A673 (cell line): ENCODE results near the gene NPHP4. TPM values are rescaled to one million over a fixed set of nuclear protein-coding genes. Genes with fewer than 3 reads are reported as not detected.

Source experiments
- BruUV-seq: library from RNA; stranded (reverse); fragments of 400-500 nt; replicated peaks from 2 replicates; lab custom pipeline; 2021; lab: Mats Ljungman, UMichigan
- CTCF ChIA-PET: fragments of 300-600 bp; sonication (Branson Sonifier 250); formaldehyde crosslinking; loops from one replicate; lab custom pipeline; 2022; ENCODE audit warnings: antibody characterized with exemption; lab: Charles Lee
- POLR2A ChIA-PET: fragments of 300-600 bp; sonication (Branson Sonifier 250); formaldehyde crosslinking; loops from one replicate; lab custom pipeline; 2022; ENCODE audit warnings: antibody characterized with exemption; ENCODE audit not compliant: low non-redundant PET; lab: Charles Lee
- DNase-seq: peaks from one replicate; pipeline ENCODE4 v3.0.0-alpha.2; 2015; ENCODE audit warnings: low spot score
- H3K27ac ChIP-seq: fragments of 200-600 bp; sonication (generic); 2 replicates; pipeline ENCODE4 v1.5.1; 2016; ENCODE audit warnings: mixed run types, low read depth, mild to moderate bottlenecking, mixed read lengths, antibody characterized with exemption, low read length; ENCODE audit not compliant: poor library complexity, severe bottlenecking
- H3K27me3 ChIP-seq: fragments of 200-600 bp; sonication (generic); replicated peaks from 2 replicates; pipeline ENCODE4 v1.6.1; 2017; ENCODE audit warnings: mixed run types, low read depth, mild to moderate bottlenecking, mixed read lengths, antibody characterized with exemption, low read length; ENCODE audit not compliant: insufficient read depth, poor library complexity
- H3K36me3 ChIP-seq: fragments of 200-600 bp; sonication (generic); 2 replicates; pipeline ENCODE4 v1.6.1; 2016; ENCODE audit warnings: mixed run types, mild to moderate bottlenecking, mixed read lengths, antibody characterized with exemption, low read length; ENCODE audit not compliant: insufficient read depth, poor library complexity, severe bottlenecking
- H3K4me1 ChIP-seq: fragments of 200-600 bp; sonication (generic); 2 replicates; pipeline ENCODE4 v1.6.1; 2017; ENCODE audit warnings: mixed run types, mild to moderate bottlenecking, mixed read lengths, antibody characterized with exemption, low read length; ENCODE audit not compliant: insufficient read depth, poor library complexity, severe bottlenecking
- H3K4me3 ChIP-seq: fragments of 200-600 bp; sonication (generic); 2 replicates; pipeline ENCODE4 v1.5.1; 2016; ENCODE audit warnings: low read depth, mixed run types, mild to moderate bottlenecking, mixed read lengths, low read length; ENCODE audit not compliant: poor library complexity, severe bottlenecking
- H3K9me3 ChIP-seq: fragments of 200-600 bp; sonication (generic); 2 replicates; pipeline ENCODE4 v1.6.1; 2016; ENCODE audit warnings: mixed run types, low read depth, mild to moderate bottlenecking, mixed read lengths, antibody characterized with exemption, low read length; ENCODE audit not compliant: poor library complexity, severe bottlenecking
- CTCF ChIP-seq: fragments of 300-800, 200-600 bp; sonication (generic); conservative IDR thresholded peaks from 2 replicates; pipeline ENCODE4 v1.5.1; 2017; ENCODE audit warnings: low read depth, mild to moderate bottlenecking, antibody characterized with exemption, low read length, moderate library complexity, mixed read lengths
- EZH2 ChIP-seq: fragments of 200-600 bp; sonication (generic); IDR thresholded peaks from 2 replicates; pipeline ENCODE4 v1.6.1; 2017; ENCODE audit warnings: borderline replicate concordance, low read depth, mild to moderate bottlenecking, mixed read lengths, antibody characterized with exemption, low read length; ENCODE audit not compliant: poor library complexity, severe bottlenecking
- intact Hi-C: fragments of 100-400 bp; cut with micrococcal nuclease; formaldehyde crosslinking; loops from one replicate; pipeline ENCODE4 v1.10.0; 2022; ENCODE audit not compliant: unreplicated experiment
- total RNA-seq: library from RNA; stranded (reverse); gene quantifications from 2 replicates; pipeline ENCODE4 v1.2.3, GENCODE V29; 2021

The NPHP4 gene
- total RNA-seq, 1 experiment from 2014 or later: 27.6 TPM

GRCh38 chr1:5965586-5966131 lies 26.6 kb downstream of the NPHP4 start:
- H3K27ac ChIP-seq: no peak overlapping the region
- H3K36me3 ChIP-seq: peaks cover 3% of the 10 kb centered on the region
- no peak for DNase-seq
- intact Hi-C loops: no loop called here
- H3K4me1 ChIP-seq: no peaks in the 10 kb centered on the region
- ChIA-PET CTCF (no interaction called here), POLR2A (no interaction called here)
- no peak for TF ChIP-seq EZH2
- no peak for TF ChIP-seq CTCF
- no TSS peak for BruUV-seq
- H3K27me3 ChIP-seq: no peaks in the 10 kb centered on the region
- H3K4me3 ChIP-seq: no peak overlapping the region
- no peaks in the 10 kb centered on the region for H3K9me3 ChIP-seq

- Histone ChIP-seq H3K27me3 (no peaks in the 10 kb centered on the region), H3K27ac (no peak overlapping the region), H3K36me3 (peaks cover 4% of the 10 kb centered on the region), H3K4me1 (no peaks in the 10 kb centered on the region), H3K4me3 (no peak overlapping the region), H3K9me3 (no peaks in the 10 kb centered on the region)
- intact Hi-C loops: no loop called here
- DNase-seq: no peak
- POLR2A ChIA-PET: no interaction called here
- CTCF ChIA-PET: no interaction called here
- TF ChIP-seq EZH2 (no peak), CTCF (no peak)
- no TSS peak for BruUV-seq
Observed at GRCh38 chr1:5962265-5963105, 29.7 kb downstream of the NPHP4 start.

GRCh38 chr1:5961601-5962000 lies 30.6 kb downstream of the NPHP4 start:
- Histone ChIP-seq H3K27ac (no peak overlapping the region), H3K4me1 (no peaks in the 10 kb centered on the region), H3K27me3 (no peaks in the 10 kb centered on the region), H3K9me3 (no peaks in the 10 kb centered on the region), H3K36me3 (peaks cover 4% of the 10 kb centered on the region), H3K4me3 (no peak overlapping the region)
- ChIA-PET CTCF (no interaction called here), POLR2A (no interaction called here)
- DNase-seq: no peak
- BruUV-seq: no TSS peak
- intact Hi-C loops: no loop called here
- TF ChIP-seq CTCF (no peak), EZH2 (no peak)
